GM18858 (cell line): ENCODE data around the gene MRGPRF.
"Not testable (repeated sequence)": the region's sequence is repeated elsewhere in the genome, so short reads cannot be mapped to it uniquely, and the experiment has no call there.

Experiments used
- ATAC-seq: cut with Tn5 transposase; IDR thresholded peaks from one replicate; pipeline ENCODE4 v1.9.1; 2021; ENCODE audit not compliant: unreplicated experiment

MRGPRF gene

GRCh38 chr11:69004411-69005182 is 8.4 kb downstream of the MRGPRF start:
- no peak for ATAC-seq

DNA sequence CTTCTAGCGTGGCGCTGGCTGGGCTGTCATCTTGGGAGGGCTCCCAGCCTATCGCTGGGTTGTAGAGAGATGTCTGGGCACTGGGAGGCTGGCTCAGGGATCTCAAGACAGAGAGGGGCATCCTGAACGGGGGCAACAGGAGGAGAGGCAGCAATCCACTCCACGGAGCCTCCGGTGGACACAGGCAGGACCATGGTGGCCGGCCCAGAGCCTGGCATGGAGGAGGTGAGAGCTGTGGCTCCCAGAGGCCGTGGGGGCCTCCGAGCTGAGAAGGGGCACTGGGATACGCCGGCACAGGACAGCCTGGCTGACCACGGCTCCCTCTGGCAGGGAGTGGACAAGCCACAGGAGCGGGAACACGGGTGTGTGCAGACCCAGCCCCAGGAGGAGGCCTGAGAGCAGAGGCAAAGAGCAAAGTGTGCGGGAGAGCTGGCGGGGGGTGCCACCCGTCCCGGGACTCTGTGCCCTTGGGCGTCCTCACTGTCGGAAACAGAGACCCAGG is 9.1 kb downstream of the MRGPRF start:
- no peak for ATAC-seq

- no peak for ATAC-seq
Observed at GRCh38 chr11:69003301-69003865, 9.7 kb downstream of the MRGPRF start.

DNA sequence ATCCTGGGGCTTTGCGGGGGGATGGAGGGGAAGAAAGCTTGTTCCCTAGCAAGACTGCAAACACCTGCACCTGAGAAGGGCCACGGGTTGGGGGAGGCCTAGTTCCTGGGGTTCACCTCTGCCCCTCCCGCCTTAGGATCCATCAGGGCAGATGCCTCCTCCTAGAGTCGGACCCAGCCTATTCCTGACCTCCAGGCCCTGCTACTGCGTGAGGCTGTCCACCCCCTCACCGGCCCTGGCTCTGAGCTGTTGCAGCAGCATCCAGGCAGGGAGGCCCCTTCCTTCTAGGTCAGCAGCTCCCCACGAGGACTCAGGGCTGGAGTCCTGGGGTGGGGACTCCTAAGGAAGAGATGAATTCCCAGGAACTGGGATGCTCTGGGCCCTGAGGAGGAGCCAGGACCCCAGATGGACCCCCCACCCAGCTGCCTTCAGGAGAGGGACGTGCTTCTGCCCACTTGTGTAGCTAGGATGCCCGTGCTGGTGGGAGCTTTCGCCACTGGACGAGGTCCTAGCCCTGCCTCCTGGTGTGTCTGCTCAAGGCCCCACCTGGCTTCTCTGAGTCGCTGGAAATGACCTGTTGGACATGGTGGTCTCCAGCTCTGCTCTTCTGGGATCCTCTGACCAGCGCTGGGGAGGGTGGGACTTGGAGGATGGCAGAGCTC is 10.3 kb downstream of the MRGPRF start:
- no peak for ATAC-seq

- no peak for ATAC-seq
Observed at GRCh38 chr11:69002110-69002569, 10.9 kb downstream of the MRGPRF start.

- no peak for ATAC-seq
Observed at GRCh38 chr11:69001243-69002081, 11.6 kb downstream of the MRGPRF start.

DNA sequence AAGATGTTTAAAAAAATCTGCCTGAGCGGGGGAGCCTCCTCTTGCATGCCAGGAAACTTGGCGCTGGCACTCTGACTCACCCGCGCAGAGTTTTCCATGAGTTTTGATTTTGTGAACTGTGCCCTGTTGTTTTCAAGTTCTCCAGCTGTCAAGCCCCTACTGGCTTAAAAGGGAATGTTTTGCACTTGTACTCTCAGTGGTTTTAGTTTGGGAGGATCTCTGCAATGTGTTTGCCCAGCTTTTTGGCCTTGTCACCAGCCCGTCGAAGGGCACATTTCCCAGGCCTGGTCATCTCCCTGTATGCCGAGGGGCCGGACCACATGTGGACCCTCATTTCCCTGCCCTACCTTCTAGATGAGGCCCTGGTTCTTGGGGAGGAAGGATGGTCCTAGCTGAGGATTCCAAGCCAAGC is 12.2 kb downstream of the MRGPRF start:
- no peak for ATAC-seq

DNA sequence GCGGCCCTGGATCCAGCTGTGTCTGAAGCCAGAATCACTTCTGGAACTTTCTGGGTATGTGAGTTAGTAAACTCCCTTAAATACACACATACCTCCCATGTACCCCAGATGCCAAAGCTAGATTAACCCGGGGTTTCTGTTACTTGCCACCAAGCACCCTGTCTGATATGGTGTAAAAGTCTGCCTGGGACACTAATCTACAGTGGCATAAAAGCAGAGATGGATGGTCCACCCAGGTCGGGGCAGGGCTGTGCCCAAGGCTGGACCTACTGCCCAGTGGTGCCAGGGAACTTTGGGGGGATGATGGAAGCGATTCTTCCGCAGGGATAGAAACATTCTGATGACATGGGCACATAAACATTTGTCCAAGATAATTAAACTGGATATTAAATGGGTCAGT is 12.7 kb downstream of the MRGPRF start:
- ATAC-seq: no peak

DNA sequence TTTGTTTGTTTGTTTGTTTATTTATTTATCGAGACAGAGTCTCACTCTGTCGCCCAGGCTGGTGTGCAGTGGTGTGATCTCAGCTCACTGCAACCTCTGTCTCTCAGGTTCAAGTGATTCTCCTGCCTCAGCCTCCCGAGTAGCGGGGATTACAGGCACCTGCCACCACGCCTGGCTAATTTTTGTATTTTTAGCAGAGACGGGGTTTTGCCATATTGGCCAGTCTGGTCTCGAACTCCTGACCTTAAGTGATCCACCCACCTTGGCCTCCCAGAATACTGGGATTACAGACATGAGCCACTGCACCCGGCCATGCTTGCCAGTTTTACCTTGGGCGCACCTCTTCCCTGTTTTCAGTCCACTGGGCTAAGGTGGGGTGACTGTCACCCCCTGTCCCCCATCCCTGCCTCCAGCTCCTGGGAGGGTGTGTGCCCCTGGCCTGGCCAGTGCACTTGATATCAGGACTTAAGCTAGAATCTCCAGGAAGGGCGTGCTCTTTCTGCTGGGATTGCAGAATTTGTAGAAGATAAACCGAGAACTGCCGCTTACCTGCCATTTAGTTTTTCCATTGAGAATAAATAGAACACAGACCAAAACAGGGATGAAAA is 13.2 kb downstream of the MRGPRF start:
- not testable (repeated sequence) for ATAC-seq

DNA sequence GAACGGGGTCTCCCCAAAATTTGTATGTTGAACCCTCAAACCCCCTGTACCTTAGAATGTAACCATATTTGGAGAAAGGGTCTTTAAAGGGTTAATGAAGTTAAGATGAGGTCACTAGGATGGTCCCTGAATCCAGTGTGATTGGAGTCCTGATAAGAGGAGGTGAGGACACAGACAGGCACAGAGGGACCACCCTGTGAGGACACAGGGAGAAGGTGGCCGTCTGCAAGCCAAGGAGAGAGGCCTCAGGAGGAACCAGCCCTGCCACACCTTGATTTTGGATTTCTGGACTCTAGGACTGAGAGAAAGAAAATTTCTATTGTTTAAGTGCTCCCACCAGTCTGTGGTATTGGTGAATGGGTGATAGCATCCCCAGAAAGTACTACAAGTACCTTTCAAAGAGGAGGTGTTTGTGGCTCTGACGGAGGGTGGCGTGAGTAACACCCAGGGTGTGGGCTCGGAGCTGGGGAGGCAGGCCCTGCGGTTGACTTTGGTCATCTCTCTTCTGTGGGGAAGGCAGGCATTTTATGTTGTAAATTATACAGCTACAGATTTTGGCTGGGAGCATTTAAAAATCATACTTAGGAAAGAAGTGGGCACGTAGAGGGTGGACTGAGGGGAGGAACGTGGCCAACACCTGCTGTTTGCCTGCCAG is 13.8 kb downstream of the MRGPRF start:
- ATAC-seq: no peak

- no peak for ATAC-seq
Observed at GRCh38 chr11:68998390-68998911, 14.6 kb downstream of the MRGPRF start.

GRCh38 chr11:68997995-68998348 is 15.1 kb downstream of the MRGPRF start:
- no peak for ATAC-seq

GRCh38 chr11:68997124-68997994 is 15.7 kb downstream of the MRGPRF start:
- ATAC-seq: no peak

DNA sequence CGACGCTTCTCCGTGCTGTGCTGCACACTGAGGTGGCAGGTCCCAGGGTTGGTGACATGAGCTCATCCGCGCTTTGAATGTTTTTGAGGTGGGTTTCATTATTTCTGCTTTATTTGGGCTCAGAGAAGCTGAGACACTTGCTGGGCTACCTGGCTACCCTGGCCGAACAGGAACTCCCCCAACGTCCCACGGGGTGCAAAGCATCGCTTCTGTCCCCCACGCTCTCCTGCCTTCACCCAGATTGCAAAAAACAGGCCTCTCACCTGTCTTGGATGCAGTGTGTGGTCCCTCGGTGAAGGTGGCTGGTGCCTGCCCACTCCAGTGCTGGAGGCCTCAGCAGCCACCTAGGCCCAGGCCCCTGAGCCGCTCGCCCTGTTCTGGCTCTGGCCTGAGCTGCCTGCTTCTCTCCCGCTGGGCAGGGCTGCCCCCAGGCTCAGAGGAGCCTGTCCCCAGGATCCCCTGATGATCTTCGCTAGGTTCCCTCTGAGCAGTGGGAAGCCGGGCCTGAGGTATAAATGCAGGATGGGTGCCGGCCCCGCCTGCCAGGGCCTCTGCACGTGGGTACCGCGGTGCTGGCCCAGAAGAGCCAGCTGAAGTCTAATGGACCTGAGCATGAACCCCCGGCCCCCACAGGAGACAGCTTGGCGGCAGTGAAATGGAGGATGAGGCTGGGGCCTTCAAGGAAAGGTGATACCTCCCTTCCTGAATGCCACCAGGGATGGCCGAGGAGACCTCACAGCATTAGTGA is 16.5 kb downstream of the MRGPRF start:
- no peak for ATAC-seq

DNA sequence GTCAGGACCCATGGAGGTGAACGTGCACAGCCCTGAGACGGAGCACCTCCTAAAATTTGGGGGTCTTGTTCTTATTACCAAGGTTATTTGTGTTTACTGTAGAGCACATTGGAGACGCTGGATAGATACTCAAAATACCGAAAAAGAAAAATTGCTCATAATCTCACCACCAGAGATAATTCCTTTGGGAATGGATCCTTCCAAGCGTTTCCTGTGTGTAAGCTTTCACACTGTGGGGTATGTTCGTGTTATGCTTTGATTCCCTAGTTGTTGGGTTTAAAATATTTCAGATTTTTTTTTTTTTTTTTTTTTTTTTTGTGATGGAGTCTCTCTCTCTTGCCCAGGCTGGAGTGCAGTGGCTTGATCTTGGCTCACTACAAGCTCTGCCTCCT is 18.2 kb downstream of the MRGPRF start:
- ATAC-seq: no peak

- ATAC-seq: no peak
Observed at GRCh38 chr11:68994161-68994893, 18.7 kb downstream of the MRGPRF start.

DNA sequence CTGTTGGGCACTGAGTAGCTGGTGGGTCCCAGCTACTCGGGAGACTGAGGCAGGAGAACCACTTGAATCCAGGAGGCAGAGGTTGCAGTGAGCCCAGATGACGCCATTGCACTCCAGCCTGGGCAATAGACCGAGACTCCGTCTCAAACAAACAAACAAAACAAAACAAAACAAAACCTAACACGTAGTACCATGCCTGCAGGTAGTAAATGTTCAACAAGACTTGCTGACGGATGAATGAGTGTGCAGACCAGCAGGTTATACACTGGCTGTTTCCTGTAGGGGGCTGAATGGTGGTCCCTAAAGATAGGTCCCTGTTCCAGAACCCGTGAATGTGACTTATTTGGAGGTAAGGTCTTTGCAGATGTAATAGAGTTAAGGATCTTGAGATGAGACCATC is 19.5 kb downstream of the MRGPRF start:
- ATAC-seq: no peak
